Suprapubic skin (tissue), 4 donors: ENCODE data around the gene SUPT5H.

ENCODE experiments used
- EP300 ChIP-seq: sonication (generic); formaldehyde crosslinking; IDR thresholded peaks from one replicate; pipeline ENCODE4 v1.6.1; 2017; ENCODE audit warnings: antibody characterized with exemption
- POLR2A ChIP-seq, 2 donors: fragments of 450-650 bp; IDR thresholded peaks; one replicate each; pipeline ENCODE4 v1.6.1; 2017; ENCODE audit warnings: antibody characterized with exemption in 2 of 2, mild to moderate bottlenecking in 2 of 2, moderate library complexity in 2 of 2
- POLR2AphosphoS5 ChIP-seq, 3 donors: sonication (generic); formaldehyde crosslinking; IDR thresholded peaks; one replicate each; pipeline ENCODE4 v1.6.1; 2017; ENCODE audit warnings: antibody characterized with exemption in 3 of 3
- TF ChIP-seq, protein P1 (sequence below), 2 donors: fragments of 200-600 bp in 1 of 2; fragments of 450-650 bp in 1 of 2; sonication (generic) in 1 of 2; IDR thresholded peaks; one replicate each; pipeline ENCODE4 v1.5.1; 2016 to 2019; ENCODE audit warnings: antibody characterized with exemption in 2 of 2, mild to moderate bottlenecking in 1 of 2, moderate library complexity in 1 of 2

GRCh38 chr19:39473443-39473960, 28.1 kb downstream of the SUPT5H start:
- TF ChIP-seq, protein P1, sequence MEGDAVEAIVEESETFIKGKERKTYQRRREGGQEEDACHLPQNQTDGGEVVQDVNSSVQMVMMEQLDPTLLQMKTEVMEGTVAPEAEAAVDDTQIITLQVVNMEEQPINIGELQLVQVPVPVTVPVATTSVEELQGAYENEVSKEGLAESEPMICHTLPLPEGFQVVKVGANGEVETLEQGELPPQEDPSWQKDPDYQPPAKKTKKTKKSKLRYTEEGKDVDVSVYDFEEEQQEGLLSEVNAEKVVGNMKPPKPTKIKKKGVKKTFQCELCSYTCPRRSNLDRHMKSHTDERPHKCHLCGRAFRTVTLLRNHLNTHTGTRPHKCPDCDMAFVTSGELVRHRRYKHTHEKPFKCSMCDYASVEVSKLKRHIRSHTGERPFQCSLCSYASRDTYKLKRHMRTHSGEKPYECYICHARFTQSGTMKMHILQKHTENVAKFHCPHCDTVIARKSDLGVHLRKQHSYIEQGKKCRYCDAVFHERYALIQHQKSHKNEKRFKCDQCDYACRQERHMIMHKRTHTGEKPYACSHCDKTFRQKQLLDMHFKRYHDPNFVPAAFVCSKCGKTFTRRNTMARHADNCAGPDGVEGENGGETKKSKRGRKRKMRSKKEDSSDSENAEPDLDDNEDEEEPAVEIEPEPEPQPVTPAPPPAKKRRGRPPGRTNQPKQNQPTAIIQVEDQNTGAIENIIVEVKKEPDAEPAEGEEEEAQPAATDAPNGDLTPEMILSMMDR (IDR thresholded peaks at IDR 0.05), result no peak
- no peak for TF ChIP-seq POLR2AphosphoS5 (IDR thresholded peaks at IDR 0.05)
- TF ChIP-seq EP300, result no peak
- TF ChIP-seq POLR2A (IDR thresholded peaks at IDR 0.05), result no peak
